IgD-negative memory B cell (primary cell): Measurements from ENCODE around the gene FCSK. TPM values are rescaled to one million over a fixed set of nuclear protein-coding genes. Genes with fewer than 3 reads are reported as not detected.
A peak's percentile ranks its signal among the peaks of the same experiment; 100 is the strongest.

Experiments
- H3K27ac Mint-ChIP-seq, 3 donors: one replicate each; pipeline ENCODE4 v1.8.0; 2020 to 2022; ENCODE audit warnings: mild to moderate bottlenecking in 3 of 3, mixed read lengths in 3 of 3, moderate library complexity in 1 of 3
- H3K27me3 Mint-ChIP-seq: one replicate; pipeline ENCODE4 v1.8.0; 2021; ENCODE audit warnings: mixed read lengths
- H3K36me3 Mint-ChIP-seq: one replicate; pipeline ENCODE4 v1.8.0; 2020; ENCODE audit warnings: mild to moderate bottlenecking, mixed read lengths
- H3K4me1 Mint-ChIP-seq, 3 donors: one replicate each; pipeline ENCODE4 v1.8.0; 2020 to 2022; ENCODE audit warnings: mixed read lengths in 3 of 3, mild to moderate bottlenecking in 1 of 3
- H3K4me3 Mint-ChIP-seq, 4 donors: one replicate each; pipeline ENCODE4 v1.8.0; 2020 to 2022; ENCODE audit warnings: mild to moderate bottlenecking in 4 of 4, mixed read lengths in 4 of 4, moderate library complexity in 3 of 4
- H3K9me3 Mint-ChIP-seq, 3 donors: one replicate each; pipeline ENCODE4 v1.8.0; 2020 to 2021; ENCODE audit warnings: mixed read lengths in 3 of 3, mild to moderate bottlenecking in 1 of 3
- polyA plus RNA-seq: library from polyadenylated mRNA; unstranded; fragments of 300-500 nt; fragmentation: Illumina TruSeq; gene quantifications from one replicate; pipeline ENCODE4 v1.2.3, GENCODE V29; 2021

FCSK gene
- polyA plus RNA-seq, 1 donor from 2014 or later, result 4.6 TPM

GRCh38 chr16:70529051-70529777 lies 74.8 kb downstream of the FCSK start:
- Mint-ChIP-seq H3K27me3 (no peaks in the 10 kb centered on the region), H3K9me3 (no peaks in the 10 kb centered on the region), H3K4me3 (peak overlapping the region in 2 of 4 donors; percentile 5 to 58), H3K4me1 (peaks cover 32 to 40% (median 33%) of the 10 kb centered on the region in 3 donors), H3K27ac (peak overlapping the region; percentile 57 to 86 (median 75)), H3K36me3 (peaks cover 5% of the 10 kb centered on the region)

Other genes starting within 250 kb of the FCSK start
- gene EXOSC6, start 202.7 kb upstream of the FCSK start, polyA plus RNA-seq, result 4.8 TPM
- gene AARS1, start 165.1 kb upstream of the FCSK start, polyA plus RNA-seq, result 37.6 TPM
- 53.8 TPM for gene DDX19B, start 155.4 kb upstream of the FCSK start, polyA plus RNA-seq
- 38.2 TPM for gene DDX19A, start 107.7 kb upstream of the FCSK start, polyA plus RNA-seq
- 9.7 TPM for gene ST3GAL2, start 15.5 kb upstream of the FCSK start, polyA plus RNA-seq
- 36.9 TPM for gene COG4, start 69.0 kb downstream of the FCSK start, polyA plus RNA-seq
- gene SF3B3, start 69.2 kb downstream of the FCSK start, polyA plus RNA-seq, result 122 TPM
- not detected for gene IL34, start 192.0 kb downstream of the FCSK start, polyA plus RNA-seq
- 0.06 TPM for gene MTSS2, start 231.5 kb downstream of the FCSK start, polyA plus RNA-seq